HG03571 (cell line): Measurements from ENCODE around the gene ANKRD30A.
"Not testable (repeated sequence)": the region's sequence is repeated elsewhere in the genome, so short reads cannot be mapped to it uniquely, and the experiment has no call there.

Source experiments
- ATAC-seq: cut with Tn5 transposase; IDR thresholded peaks from one replicate; pipeline ENCODE4 v1.9.1; 2021; ENCODE audit not compliant: unreplicated experiment

Gene ANKRD30A

DNA sequence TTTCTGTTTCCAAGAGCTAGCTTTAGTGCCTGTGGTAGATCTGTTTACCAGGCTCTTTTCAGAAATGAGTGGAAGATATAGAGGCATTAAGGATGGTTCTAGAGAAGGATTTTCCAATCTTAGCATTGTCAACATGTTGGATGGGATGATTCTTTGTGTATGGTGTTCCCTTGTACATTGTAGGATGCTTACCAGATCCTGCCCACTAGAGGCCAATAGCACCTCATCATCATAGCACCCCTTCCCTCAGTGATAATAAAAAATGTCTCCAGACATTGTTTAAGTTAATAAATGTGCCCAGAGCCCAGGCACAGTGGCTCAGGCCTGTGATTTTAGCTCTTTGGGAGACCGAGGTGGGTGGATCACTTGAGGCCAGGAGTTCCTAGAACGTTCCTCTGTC, 121.2 kb downstream of the ANKRD30A start:
- ATAC-seq: no peak

DNA sequence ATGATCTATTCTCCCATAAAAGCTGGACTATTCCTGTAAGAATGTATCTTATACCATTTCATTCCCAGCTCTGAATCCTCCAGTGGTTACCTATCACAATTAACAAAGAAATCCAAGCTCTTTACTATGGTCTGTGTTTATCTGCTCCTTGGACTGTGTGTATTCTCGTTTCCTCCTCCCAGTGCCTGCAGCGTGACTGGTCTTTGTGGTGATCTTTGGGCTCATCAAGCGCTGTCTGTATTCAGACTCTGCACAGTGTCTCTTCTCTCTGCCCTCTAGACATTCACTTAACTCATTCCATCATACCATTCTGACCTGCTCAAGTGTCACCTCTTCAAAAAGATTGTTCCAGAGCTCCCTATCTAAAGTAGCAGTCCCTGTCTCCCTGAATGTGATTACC, 130.4 kb downstream of the ANKRD30A start:
- not testable (repeated sequence) for ATAC-seq

DNA sequence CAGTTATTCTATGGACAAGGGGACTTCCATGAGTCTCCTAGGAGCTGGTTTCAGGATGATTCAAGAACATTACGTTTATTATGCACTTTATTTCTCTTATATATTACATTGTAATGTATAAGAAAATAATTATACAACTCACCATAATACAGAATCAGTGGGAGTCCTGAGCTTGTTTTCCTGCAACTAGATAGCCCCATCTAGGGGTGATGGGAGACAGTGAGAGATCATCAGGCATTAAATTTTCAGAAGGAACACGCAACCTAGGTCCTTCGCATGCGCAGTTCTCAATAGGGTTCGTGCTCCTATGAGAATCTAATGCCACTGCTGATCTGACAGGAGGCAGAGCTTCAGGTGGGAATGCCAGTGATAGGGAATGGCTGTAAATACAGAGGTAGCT, 137.9 kb downstream of the ANKRD30A start:
- ATAC-seq: no peak

DNA sequence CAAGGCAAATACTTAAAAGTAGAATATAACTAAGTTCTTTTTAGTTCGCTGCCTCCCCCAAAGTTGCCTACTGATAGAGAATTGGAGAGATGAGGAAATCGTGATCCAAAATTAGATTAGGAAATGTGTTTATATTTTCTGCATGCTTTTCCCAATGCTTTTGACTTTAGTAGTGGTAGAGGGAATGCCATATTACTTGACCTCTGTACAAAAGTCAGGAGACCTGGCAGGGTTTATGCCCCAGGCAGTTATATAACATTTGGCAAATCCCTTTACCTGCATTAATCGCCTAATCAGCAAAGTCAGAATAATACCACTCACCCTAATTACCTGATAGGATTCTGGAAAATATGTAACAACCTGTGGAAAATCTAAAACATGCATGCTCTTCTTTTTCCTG, 142.9 kb downstream of the ANKRD30A start:
- ATAC-seq: no peak

DNA sequence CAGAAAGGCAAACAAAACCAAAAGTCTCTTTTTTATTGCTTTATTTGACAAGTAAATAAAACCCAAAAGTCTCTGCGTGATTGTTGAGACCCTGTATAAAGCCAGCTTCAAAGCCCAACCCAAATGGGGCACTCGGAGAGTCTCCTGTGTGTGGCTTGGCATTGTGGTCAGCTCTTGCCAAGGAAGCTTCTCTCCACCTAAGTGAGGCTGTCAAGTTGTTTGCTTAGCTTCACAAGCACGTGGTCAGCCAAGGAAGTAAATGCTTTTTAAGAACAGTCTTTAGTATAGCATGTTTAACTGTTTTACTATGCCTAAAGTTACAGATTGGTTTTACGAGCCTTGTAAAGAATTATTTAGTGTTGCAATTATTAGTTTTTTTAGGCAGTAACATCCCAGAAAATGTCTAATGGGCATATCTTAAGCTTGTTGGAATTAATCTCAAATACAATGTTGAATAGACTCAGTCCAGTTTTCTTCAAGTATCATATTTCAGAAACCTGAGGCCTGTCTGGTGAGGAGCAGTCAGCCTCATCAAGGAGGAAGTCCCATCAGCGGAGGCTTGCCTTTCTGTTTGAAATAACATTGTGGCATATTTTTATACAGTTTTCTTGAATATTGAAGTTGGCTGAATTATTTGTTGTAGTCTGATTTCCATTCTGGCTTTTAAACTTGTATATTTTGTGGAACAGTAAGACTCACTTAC, 144.3 kb downstream of the ANKRD30A start:
- ATAC-seq: no peak

DNA sequence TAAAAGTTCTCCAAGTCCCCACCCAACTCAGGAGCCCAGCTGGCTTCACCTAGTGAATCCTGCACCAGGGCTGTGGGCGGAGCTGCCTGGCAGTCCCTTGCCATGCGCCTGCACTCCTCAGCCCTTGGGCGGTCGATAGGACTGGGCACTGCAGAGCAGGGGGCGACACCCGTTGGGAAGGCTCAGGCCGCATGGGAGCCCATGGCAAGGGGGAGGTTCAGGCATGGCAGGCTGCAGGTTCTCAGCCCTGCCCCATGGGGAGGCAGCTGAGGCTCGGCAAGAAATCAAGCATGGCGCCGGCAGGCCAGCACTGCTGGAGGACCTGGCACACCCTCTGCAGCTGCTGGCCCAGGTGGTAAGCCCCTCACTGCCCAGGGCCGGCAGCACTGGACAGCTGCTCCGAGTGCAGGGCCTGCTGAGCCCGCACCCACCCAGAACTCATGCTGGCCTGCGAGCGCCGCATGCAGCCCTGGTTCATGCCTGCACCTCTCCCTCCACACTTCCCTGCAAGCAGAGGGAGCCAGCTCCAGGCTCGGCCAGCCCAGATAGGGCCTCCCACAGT, 149.9 kb downstream of the ANKRD30A start:
- ATAC-seq: no peak

DNA sequence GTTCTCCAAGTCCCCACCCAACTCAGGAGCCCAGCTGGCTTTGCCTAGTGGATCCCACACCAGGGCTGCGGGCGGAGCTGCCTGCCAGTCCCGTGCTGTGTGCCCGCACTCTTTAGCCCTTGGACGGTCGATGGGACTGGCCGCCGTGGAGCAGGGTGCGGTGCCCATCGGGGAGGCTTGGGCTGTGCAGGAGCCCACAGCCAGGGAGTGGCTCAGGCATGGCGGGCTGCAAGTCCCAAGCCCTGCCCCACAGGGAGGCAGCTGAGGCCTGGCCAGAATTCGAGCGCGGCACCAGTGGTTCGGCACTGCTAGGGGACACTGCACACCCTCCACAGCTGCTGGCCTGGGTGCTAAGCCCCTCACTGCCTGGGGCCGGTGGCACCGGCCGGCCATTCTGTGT, 159.7 kb downstream of the ANKRD30A start:
- no peak for ATAC-seq

DNA sequence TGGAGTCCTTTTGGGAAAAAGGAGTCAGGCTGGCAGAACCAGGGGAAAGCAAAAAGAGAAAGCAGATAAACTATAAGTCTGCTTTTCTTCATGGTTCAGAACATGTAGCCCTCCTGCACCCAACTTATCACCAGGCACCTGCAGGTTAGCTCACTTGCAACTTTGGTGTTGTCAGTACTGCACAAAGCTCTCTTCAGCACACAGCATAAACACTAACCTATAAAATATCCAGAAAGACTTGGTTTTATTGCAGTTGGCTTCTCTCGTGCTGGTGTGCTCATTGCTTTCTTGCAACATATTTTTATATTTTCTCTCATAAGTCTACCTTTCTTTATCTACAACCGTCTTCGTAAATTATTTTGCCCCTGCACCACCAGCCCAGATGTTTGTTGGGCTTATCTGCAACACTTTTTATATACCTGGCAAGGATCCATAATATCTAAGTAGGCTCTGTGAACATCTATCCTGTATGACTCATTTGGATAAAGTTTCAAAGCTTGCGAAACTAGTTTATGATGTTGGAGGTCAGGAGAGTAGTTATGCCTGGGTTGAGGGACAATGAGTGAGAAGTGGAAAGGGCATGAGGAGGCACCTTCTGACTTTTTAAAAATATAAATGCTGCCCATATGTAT, 164.6 kb downstream of the ANKRD30A start:
- no peak for ATAC-seq

DNA sequence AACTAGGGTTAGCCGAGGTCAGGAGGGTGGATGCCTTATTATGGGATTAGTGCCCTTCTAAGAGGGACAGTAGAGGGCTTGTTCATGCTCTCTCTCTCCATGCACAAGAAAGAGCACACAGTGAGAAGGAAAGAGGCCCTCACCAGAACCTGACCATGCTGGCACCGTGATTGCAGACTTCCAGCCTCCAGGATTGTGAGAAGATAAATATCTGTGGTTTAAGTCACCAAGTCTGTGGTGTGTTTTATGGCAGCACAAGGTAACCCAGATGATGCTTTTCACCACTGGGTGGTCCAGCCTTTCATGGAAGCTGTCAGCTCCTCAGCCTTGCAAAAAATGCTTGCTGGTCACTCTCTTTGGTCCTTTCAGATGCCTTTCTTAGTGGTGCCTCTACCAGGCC, 175.9 kb downstream of the ANKRD30A start:
- ATAC-seq: no peak

DNA sequence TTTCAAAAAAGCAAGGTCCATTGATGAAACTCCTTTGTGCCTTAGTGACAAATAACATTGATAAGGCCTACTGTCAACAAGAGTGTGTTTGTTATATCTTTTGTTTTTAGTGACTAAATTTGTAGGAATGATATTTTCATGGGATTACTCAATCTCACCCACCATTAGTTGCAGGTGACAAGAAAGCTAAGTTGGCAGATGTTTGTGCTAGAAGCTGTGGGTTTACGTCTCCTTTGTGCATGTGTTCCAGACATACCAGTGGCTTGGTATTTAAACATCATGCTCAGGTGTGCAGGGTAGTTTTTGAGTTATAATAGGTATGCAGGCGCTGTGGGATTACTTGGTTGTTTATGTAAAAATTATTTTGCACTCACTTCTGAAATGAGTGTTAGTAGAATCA, 178.6 kb downstream of the ANKRD30A start:
- ATAC-seq: no peak

DNA sequence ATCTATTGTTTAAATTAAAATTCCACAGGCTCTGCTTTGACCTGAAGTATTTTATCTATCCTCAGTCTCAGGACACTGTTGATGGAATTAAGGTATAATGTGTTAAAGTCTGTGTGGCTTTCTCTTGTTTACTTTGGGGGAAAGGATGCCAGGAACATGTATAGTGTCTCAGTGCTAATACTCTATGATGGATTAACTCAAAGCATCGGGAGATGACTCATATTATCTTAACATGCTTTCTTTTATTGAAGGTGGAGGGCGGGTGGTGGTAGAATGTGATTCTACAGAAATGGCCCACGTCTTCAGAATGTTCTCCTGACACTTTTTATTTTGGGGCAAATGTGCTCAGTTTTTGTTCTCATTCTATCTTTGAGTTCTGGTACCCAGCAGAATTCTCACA, 189.0 kb downstream of the ANKRD30A start:
- no peak for ATAC-seq

DNA sequence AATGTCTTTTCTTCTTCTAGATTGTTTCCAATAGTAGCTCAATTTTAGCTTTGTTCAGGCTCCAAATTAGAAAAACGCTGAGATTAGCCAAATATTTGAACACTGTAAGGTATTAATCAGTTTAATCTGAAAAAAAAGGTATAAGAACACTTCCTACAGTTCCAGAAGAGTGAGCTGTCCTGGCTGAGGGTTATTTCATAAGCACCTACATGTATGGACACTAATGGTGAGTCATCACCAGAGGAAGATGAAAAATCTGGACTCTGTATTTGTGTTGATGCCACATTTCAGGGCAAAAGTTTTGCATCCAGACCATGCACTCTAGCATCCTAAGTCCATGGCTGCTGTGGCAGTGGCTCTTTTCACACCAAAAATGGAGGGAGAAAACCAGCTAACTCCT, 189.5 kb downstream of the ANKRD30A start:
- no peak for ATAC-seq

DNA sequence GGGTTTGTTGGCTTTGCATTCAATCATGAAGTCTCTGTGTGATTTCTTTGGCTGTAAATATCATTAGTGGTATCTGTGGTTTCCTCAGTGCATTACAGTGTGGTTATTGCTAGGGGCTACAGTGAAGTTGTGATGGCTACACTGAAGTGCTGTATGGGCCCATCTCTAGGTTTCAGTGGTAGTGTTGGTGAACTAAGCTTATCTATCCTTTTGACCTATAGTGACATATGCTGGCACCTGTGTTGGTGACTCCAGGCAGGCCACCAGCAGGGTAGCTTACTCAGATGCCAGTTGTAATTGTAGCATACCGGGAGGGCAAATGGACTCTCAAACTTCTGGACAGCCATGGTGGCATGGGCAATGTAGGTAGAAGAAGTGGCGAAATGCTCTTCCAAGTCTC, 219.0 kb downstream of the ANKRD30A start:
- no peak for ATAC-seq

DNA sequence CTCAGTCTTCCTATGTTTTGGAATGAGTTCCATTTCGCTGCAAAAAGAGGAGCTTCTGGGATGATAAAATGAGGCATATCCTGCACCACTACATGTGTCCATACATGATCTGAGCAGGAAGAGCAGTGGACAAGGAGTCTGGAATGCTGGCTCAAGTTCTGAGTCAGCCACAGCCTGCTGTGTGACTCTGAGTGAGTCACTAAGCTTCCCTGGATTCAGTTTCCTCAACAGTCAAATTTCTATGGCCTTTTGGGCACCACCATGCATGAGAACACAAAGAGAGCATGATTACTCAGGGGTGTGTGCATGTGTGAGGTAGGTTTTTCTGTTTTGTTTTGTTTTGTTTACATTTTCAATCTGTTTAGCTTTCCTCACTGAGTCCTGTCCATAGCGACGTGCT, 254.6 kb downstream of the ANKRD30A start:
- ATAC-seq: no peak

DNA sequence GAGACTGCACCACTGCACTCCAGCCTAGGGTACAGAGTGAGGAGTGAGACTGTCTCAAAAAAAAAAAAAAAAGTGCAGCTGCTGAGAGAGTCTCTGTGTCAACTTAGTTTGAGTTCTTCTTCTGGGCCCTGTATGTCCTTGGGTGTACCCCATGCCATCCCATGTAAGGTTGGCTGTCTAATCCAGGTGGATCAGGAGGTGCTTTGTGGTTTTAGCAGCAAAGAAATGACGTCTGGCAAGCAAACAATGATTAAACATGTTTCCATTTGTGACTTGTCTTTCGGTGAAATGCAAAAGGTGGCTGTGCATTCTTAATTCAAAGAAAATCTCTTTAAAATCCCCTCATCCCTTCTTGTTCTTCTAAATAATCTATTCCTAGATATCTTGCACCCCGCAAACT, 255.9 kb downstream of the ANKRD30A start:
- no peak for ATAC-seq

DNA sequence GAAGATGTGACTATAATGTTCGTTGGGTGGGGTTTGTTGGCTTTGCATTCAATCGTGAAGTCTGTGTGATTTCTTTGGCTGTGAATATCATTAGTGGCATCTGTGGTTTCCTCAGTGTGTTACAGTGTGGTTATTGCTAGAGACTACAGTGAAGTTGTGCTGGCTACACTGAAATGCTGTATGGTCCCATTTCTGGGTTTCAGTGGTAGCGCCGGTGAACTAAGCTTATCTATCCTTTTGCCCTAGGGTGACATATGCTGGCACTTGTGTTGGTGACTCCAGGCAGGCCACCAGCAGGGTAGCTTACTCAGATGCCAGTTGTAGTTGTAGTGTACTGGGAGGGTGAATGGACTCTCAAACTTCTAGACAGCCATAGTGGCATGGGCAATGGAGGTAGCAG, 259.5 kb downstream of the ANKRD30A start:
- no peak for ATAC-seq

DNA sequence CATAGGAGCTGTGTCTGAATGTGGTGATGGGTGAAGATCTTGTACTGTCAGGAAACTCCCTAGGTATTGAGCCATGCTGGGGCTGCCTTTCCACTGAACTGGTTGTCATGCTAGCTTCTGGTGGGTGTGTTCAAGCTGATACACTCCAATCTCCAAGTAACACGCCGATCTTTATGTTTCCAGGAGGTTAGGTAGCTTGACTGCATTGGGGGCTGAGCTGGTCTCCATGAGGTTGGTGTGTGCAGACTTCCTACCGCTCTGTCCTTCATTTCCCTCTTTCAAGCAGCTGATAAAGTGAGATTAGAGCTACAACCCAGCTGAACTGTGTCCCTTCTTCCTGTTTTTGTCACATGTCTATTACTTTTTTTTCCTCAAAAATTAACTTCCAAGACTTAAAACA, 265.5 kb downstream of the ANKRD30A start:
- ATAC-seq: no peak

DNA sequence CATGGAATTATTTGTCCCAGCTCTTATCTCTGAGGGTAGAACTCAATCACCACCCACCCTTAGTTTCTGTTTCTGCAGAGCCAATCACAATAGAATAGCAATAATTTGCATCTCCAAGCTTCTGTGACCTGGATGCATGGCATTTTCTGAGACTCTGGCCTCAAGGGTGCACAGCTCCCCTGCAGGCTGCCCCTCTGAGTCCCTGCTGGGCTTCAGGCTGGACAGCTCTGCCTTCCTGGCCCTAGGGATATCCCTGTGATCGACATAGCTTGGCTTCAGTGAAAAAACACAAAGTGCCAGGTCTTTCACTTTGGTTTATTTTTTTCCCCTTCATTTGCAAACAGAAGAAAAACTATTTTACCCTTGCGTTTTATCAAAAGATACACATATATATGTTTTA, 275.4 kb downstream of the ANKRD30A start:
- ATAC-seq: not testable (repeated sequence)

DNA sequence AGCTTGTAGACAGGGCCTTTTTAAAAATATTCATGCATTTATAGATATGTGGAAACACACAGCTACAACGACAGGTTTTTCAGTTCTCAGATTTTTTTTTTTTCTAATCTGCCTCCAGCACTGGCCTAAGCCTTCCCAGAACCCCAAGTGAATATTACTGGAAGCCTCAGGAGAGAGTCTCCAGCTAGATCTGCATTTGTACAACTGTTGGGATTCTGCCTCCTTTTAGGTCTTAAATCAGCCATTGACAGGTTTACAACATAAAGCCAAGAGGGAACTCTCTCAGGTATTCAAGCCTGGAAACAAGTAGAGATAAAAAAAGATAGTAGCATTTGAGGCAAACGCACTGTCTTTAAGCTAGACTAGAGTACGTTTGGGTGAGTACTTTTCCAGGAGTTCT, 275.8 kb downstream of the ANKRD30A start:
- ATAC-seq: no peak

DNA sequence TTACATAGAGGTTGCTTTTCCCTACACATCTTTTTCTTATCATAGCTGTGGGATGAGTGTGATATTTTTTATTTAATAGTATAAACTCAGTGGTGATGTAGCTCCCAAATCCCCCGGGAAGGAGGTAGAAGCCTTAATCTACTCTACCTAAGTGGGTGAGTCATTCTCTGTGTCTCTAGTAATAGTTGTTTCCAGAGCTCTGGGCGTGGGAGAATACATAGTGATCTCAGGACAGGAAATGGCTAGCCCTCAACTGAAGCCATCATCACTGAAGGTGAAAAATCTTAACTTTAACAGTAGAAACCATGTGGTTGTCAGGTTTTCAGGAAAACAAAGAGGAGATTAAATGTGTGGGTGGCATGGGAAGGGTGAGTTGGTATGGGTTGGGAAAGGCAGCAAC, 278.4 kb downstream of the ANKRD30A start:
- ATAC-seq: no peak
